Keratinocyte (primary cell): ENCODE results near the gene ACSS1. TPM values are rescaled to one million over a fixed set of nuclear protein-coding genes. Genes with fewer than 3 reads are reported as not detected.

ENCODE experiments used
- DNase-seq: peaks from one replicate; pipeline ENCODE4 v3.0.0-alpha.2; 2011; ENCODE audit warnings: low read depth, missing footprints, low spot score
- FAIRE-seq: peaks from 2 replicates; lab custom pipeline; 2011; peaks lifted over from hg19 to GRCh38; lab: Jason Lieb, UNC
- H2AFZ ChIP-seq: 2 replicates; pipeline ENCODE4 v1.6.0; 2012; ENCODE audit warnings: low read length, control low read depth, inconsistent platforms; ENCODE audit not compliant: control insufficient read depth
- H3K27ac ChIP-seq: 2 replicates; pipeline ENCODE4 v1.5.1; 2011; ENCODE audit warnings: low read length; ENCODE audit not compliant: control insufficient read depth, insufficient read depth
- H3K27me3 ChIP-seq: 3 replicates; pipeline ENCODE4 v1.6.0; 2011; ENCODE audit warnings: low read length; ENCODE audit not compliant: control insufficient read depth, insufficient read depth; ENCODE audit errors: extremely low read depth
- H3K36me3 ChIP-seq, 2 experiments: 2 replicates in 1 of 2; 3 replicates in 1 of 2; pipeline ENCODE4 v1.5.1; 2011; ENCODE audit warnings: low read length in 2 of 2, mild to moderate bottlenecking in 1 of 2; ENCODE audit not compliant: control insufficient read depth in 2 of 2, insufficient read depth in 2 of 2; ENCODE audit errors: extremely low read depth in 1 of 2
- H3K4me1 ChIP-seq: 3 replicates; pipeline ENCODE4 v1.5.1; 2011; ENCODE audit warnings: low read length; ENCODE audit not compliant: control insufficient read depth, insufficient read depth; ENCODE audit errors: extremely low read depth
- H3K4me2 ChIP-seq: 3 replicates; pipeline ENCODE4 v1.6.0; 2011; ENCODE audit warnings: low read depth, low read length; ENCODE audit not compliant: control insufficient read depth, insufficient read depth; ENCODE audit errors: extremely low read depth
- H3K4me3 ChIP-seq, 3 experiments: fragments of 200-600 bp in 1 of 3; sonication (generic) in 1 of 3; 2 replicates in 2 of 3; 3 replicates in 1 of 3; pipeline ENCODE4 v1.5.1; 2011 to 2016; ENCODE audit warnings: low read length in 3 of 3, mild to moderate bottlenecking in 3 of 3, control low read depth in 2 of 3, inconsistent platforms in 1 of 3, low read depth in 1 of 3, mixed read lengths in 1 of 3, mixed run types in 1 of 3, moderate library complexity in 1 of 3; ENCODE audit not compliant: control insufficient read depth in 2 of 3, insufficient read depth in 2 of 3; ENCODE audit errors: extremely low read depth in 1 of 3
- H3K79me2 ChIP-seq: 2 replicates; pipeline ENCODE4 v1.6.0; 2012; ENCODE audit warnings: low read length; ENCODE audit not compliant: control insufficient read depth, insufficient read depth
- H3K9ac ChIP-seq: 3 replicates; pipeline ENCODE4 v1.6.0; 2011; ENCODE audit warnings: low read length; ENCODE audit not compliant: control insufficient read depth, insufficient read depth; ENCODE audit errors: extremely low read depth
- H3K9me1 ChIP-seq: 3 replicates; pipeline ENCODE4 v1.6.0; 2011; ENCODE audit warnings: low read length; ENCODE audit not compliant: control insufficient read depth, insufficient read depth; ENCODE audit errors: extremely low read depth
- H3K9me3 ChIP-seq: 2 replicates; pipeline ENCODE4 v1.5.1; 2012; ENCODE audit warnings: low read depth, low read length; ENCODE audit not compliant: control insufficient read depth
- H4K20me1 ChIP-seq: 3 replicates; pipeline ENCODE4 v1.6.0; 2011; ENCODE audit warnings: low read length; ENCODE audit not compliant: control insufficient read depth, insufficient read depth; ENCODE audit errors: extremely low read depth
- CTCF ChIP-seq, 3 experiments: IDR thresholded peaks in 1 of 3; conservative IDR thresholded peaks in 1 of 3; optimal IDR thresholded peaks in 1 of 3; 2 replicates in 2 of 3; 3 replicates in 1 of 3; pipeline versions ENCODE3 to v1.5.1; 2011; ENCODE audit warnings: low read length in 3 of 3, mild to moderate bottlenecking in 3 of 3, moderate library complexity in 2 of 3, control low read depth in 1 of 3, inconsistent platforms in 1 of 3; ENCODE audit not compliant: insufficient read depth in 2 of 3; ENCODE audit errors: extremely low read depth in 1 of 3
- EZH2 ChIP-seq: IDR thresholded peaks from one replicate; pipeline ENCODE4 v1.6.1; 2012; ENCODE audit warnings: inconsistent platforms, mild to moderate bottlenecking, low read length, moderate library complexity
- dilution Hi-C: fragments of 300-500 bp; cut with MboI; formaldehyde crosslinking; loops from one replicate; pipeline ENCODE4 v1.7.0; 2020; ENCODE audit warnings: low sequenced_read_pairs; ENCODE audit not compliant: extremely low pct_ligation_motif_present
- polyA plus RNA-seq, 5 experiments: library from polyadenylated mRNA; depleted of rRNA in 3 of 5; stranded (reverse) in 3 of 5; stranded (forward) in 1 of 5; unstranded in 1 of 5; fragments of >200 nt; gene quantifications; 1 replicate in 1 of 5; 2 replicates in 3 of 5; 3 replicates in 1 of 5; pipeline versions ENCODE4 v1.2.1 to v1.2.3, GENCODE V29; 2011 to 2012; ENCODE audit warnings: missing spikeins in 2 of 5, low read depth in 1 of 5, low replicate concordance in 1 of 5

The ACSS1 gene
- polyA plus RNA-seq, 1 donor (not counting 4 experiments of a cell fraction or from before 2014, with no cell fraction given) = 1.5 TPM

- Histone ChIP-seq H3K4me1 (no peaks in the 10 kb centered on the region), H3K9me1 (no peaks in the 10 kb centered on the region), H3K9me3 (peaks cover 5% of the 10 kb centered on the region), H3K27me3 (no peaks in the 10 kb centered on the region), H4K20me1 (no peaks in the 10 kb centered on the region), H3K4me3 (no peak overlapping the region), H3K4me2 (no peak overlapping the region), H3K79me2 (peaks cover 11% of the 10 kb centered on the region), H3K36me3 (peaks cover 0 to 7% of the 10 kb centered on the region in 2 experiments), H3K9ac (no peak overlapping the region), H3K27ac (no peak overlapping the region), H2AFZ (no peak overlapping the region)
- no peak for DNase-seq
- TF ChIP-seq CTCF (optimal IDR thresholded peaks at IDR 0.05 in 1 of 3, IDR thresholded peaks at IDR 0.05 in 1 of 3, conservative IDR thresholded peaks at IDR 0.05 in 1 of 3; ENCODE audit: extremely low read depth in 1 of 3, insufficient read depth in 2 of 3, low read length in 3 of 3) = no peak
- no peak for TF ChIP-seq EZH2
- no peak for FAIRE-seq
- dilution Hi-C loops = no loop called here
Observed at GRCh38 chr20:24981790-24982189, 76.1 kb downstream of the ACSS1 start.

GRCh38 chr20:24981282-24981681, 76.7 kb downstream of the ACSS1 start:
- dilution Hi-C loops = no loop called here
- no peaks in the 10 kb centered on the region for H3K4me1 ChIP-seq
- H3K4me3 ChIP-seq = no peak overlapping the region
- no peak for TF ChIP-seq EZH2
- no peak for TF ChIP-seq CTCF (optimal IDR thresholded peaks at IDR 0.05 in 1 of 3, IDR thresholded peaks at IDR 0.05 in 1 of 3, conservative IDR thresholded peaks at IDR 0.05 in 1 of 3; ENCODE audit: extremely low read depth in 1 of 3, insufficient read depth in 2 of 3, low read length in 3 of 3)
- H3K27ac ChIP-seq = no peak overlapping the region
- no peak for FAIRE-seq
- no peaks in the 10 kb centered on the region for H4K20me1 ChIP-seq
- no peak overlapping the region for H3K4me2 ChIP-seq
- H3K9me1 ChIP-seq = no peaks in the 10 kb centered on the region
- peaks cover 7% of the 10 kb centered on the region for H3K79me2 ChIP-seq
- peaks cover 0 to 7% of the 10 kb centered on the region in 2 experiments for H3K36me3 ChIP-seq
- no peak for DNase-seq
- H3K9ac ChIP-seq = no peak overlapping the region
- no peaks in the 10 kb centered on the region for H3K27me3 ChIP-seq
- H3K9me3 ChIP-seq = peaks cover 5% of the 10 kb centered on the region
- H2AFZ ChIP-seq = no peak overlapping the region
